CD4-positive, CD25-positive, alpha-beta regulatory T cell (primary cell): ENCODE data around the gene SPTSSB. TPM values are rescaled to one million over a fixed set of nuclear protein-coding genes. Genes with fewer than 3 reads are reported as not detected.

ENCODE experiments used
- ATAC-seq, 2 donors: fragments of 150-1000 bp; cut with Tn5 transposase; one replicate each; pipeline ENCODE4 v1.10.0; 2021; ENCODE audit warnings: low read depth in 2 of 2, moderate number of reproducible peaks in 2 of 2, moderate library complexity in 1 of 2
- DNase-seq, 3 donors: peaks; one replicate each; pipeline versions ENCODE4 v3.0.0 to v3.0.0-alpha.2; 2012 to 2022; ENCODE audit warnings: mixed read lengths in 1 of 3
- H3K27ac ChIP-seq: one replicate; pipeline ENCODE4 v1.7.0; 2013; ENCODE audit warnings: mild to moderate bottlenecking, low read length; ENCODE audit not compliant: insufficient read depth, poor library complexity, severe bottlenecking
- H3K27me3 ChIP-seq: one replicate; pipeline ENCODE4 v1.7.0; 2013; ENCODE audit warnings: low read length; ENCODE audit not compliant: control insufficient read depth, insufficient read depth
- H3K36me3 ChIP-seq: one replicate; pipeline ENCODE4 v1.7.0; 2013; ENCODE audit warnings: mild to moderate bottlenecking, low read length, moderate library complexity; ENCODE audit not compliant: control insufficient read depth, insufficient read depth
- H3K4me1 ChIP-seq: 2 replicates; pipeline ENCODE4 v1.7.0; 2013; ENCODE audit warnings: mild to moderate bottlenecking, low read length; ENCODE audit not compliant: insufficient read depth, control insufficient read depth, poor library complexity, severe bottlenecking
- H3K4me3 ChIP-seq: one replicate; pipeline ENCODE4 v1.7.0; 2013; ENCODE audit warnings: low read depth, mild to moderate bottlenecking, low read length, moderate library complexity
- H3K9me3 ChIP-seq, 2 experiments: 1 replicate in 1 of 2; 2 replicates in 1 of 2; pipeline ENCODE4 v1.7.0; 2013; ENCODE audit warnings: low read length in 2 of 2, mild to moderate bottlenecking in 1 of 2, moderate library complexity in 1 of 2; ENCODE audit not compliant: control insufficient read depth in 2 of 2
- H3K27ac Mint-ChIP-seq, 3 donors: one replicate each; pipeline ENCODE4 v1.8.0; 2020 to 2022; ENCODE audit warnings: mild to moderate bottlenecking in 3 of 3, mixed read lengths in 3 of 3, moderate library complexity in 2 of 3
- H3K27me3 Mint-ChIP-seq: one replicate; pipeline ENCODE4 v1.8.0; 2022; ENCODE audit warnings: mild to moderate bottlenecking, mixed read lengths
- H3K36me3 Mint-ChIP-seq: one replicate; pipeline ENCODE4 v1.8.0; 2020; ENCODE audit warnings: mixed read lengths
- H3K4me1 Mint-ChIP-seq, 4 donors: one replicate each; pipeline ENCODE4 v1.8.0; 2020 to 2022; ENCODE audit warnings: mixed read lengths in 4 of 4, mild to moderate bottlenecking in 1 of 4
- H3K4me3 Mint-ChIP-seq, 4 donors: one replicate each; pipeline ENCODE4 v1.8.0; 2020 to 2022; ENCODE audit warnings: mild to moderate bottlenecking in 4 of 4, mixed read lengths in 4 of 4, moderate library complexity in 3 of 4
- H3K9me3 Mint-ChIP-seq, 7 donors: one replicate each; pipeline ENCODE4 v1.8.0; 2020 to 2022; ENCODE audit warnings: mixed read lengths in 7 of 7, mild to moderate bottlenecking in 3 of 7, moderate library complexity in 2 of 7
- polyA plus RNA-seq, 4 donors: library from polyadenylated mRNA; unstranded; fragments of 300-500 nt; fragmentation: Illumina TruSeq; gene quantifications; one replicate each; pipeline ENCODE4 v1.2.3, GENCODE V29; 2021
- total RNA-seq: library from RNA; stranded (reverse); gene quantifications from one replicate; pipeline ENCODE4 v1.2.3, GENCODE V29; 2022

SPTSSB gene
- total and polyA plus RNA-seq, 5 donors from 2014 or later, result 0.10 to 1.0 (median 0.29) TPM; not detected in 2

DNA sequence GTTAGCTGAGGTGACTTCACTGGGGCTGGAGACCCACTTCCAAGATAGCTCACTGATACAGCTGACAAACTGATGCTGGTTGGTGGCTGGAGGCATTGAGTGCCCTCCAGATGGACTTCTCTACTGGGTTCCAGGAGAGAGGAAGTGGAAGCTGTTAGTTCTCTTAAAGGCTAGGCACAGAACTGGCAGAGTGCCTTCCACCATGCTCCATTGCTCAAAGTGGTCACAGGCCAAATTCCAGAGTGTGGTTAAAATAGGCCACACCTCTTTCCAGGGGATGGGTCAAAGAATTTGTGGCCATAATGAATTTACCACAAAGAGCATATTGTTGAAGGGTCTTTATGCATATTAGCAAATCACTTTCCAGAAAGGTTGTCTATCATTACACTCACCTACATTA is 76.0 kb downstream of the SPTSSB start:
- peaks cover 6 to 11% of the 10 kb centered on the region in 2 experiments for H3K9me3 ChIP-seq
- H3K4me1 ChIP-seq, result no peaks in the 10 kb centered on the region
- H3K27me3 ChIP-seq, result no peaks in the 10 kb centered on the region
- H3K27ac Mint-ChIP-seq, result no peak overlapping the region
- peaks cover 3% of the 10 kb centered on the region for H3K36me3 Mint-ChIP-seq
- H3K4me3 Mint-ChIP-seq, result no peak overlapping the region
- no peaks in the 10 kb centered on the region for H3K4me1 Mint-ChIP-seq
- DNase-seq (no peak), ATAC-seq (no peak)
- H3K36me3 ChIP-seq, result no peaks in the 10 kb centered on the region
- peaks cover 8% of the 10 kb centered on the region for H3K27me3 Mint-ChIP-seq
- peaks cover 1 to 23% (median 7%) of the 10 kb centered on the region in 7 donors for H3K9me3 Mint-ChIP-seq
- H3K4me3 ChIP-seq, result no peak overlapping the region
- no peak overlapping the region for H3K27ac ChIP-seq

Other genes starting within 250 kb of the SPTSSB start
- gene NMD3, start 150.2 kb downstream of the SPTSSB start, total RNA-seq, result 44.7 TPM
- gene NMD3, start 150.2 kb downstream of the SPTSSB start, polyA plus RNA-seq, result 10 to 100 TPM; 45.4 to 53.2 (median 47.3) TPM
- gene OTOL1, start 125.3 kb upstream of the SPTSSB start, total RNA-seq, result not detected
- gene OTOL1, start 125.3 kb upstream of the SPTSSB start, polyA plus RNA-seq, result not detected